Activated CD8-positive, alpha-beta T cell treated with anti-CD3 and anti-CD28 coated beads, Interleukin-2, amount 10 ng/mL, durations not matched to agents 7 days and 5 days (primary cell): ENCODE data around the gene RICTOR. TPM values are rescaled to one million over a fixed set of nuclear protein-coding genes. Genes with fewer than 3 reads are reported as not detected.
"Not testable (repeated sequence)": the region's sequence is repeated elsewhere in the genome, so short reads cannot be mapped to it uniquely, and the experiment has no call there.

Experiments used
- ATAC-seq: fragments of 150-1000 bp; cut with Tn5 transposase; one replicate; pipeline ENCODE4 v1.10.0; 2021; ENCODE audit warnings: moderate library complexity
- CTCF ChIA-PET: fragments of 350-600 bp; sonication (Branson Sonifier 250); formaldehyde crosslinking; loops from one replicate; lab custom pipeline; 2021; ENCODE audit warnings: antibody characterized with exemption; lab: Charles Lee
- POLR2A ChIA-PET: fragments of 350-600 bp; sonication (Branson Sonifier 250); formaldehyde crosslinking; loops from one replicate; lab custom pipeline; 2021; ENCODE audit warnings: antibody characterized with exemption; lab: Charles Lee
- DNase-seq: peaks from one replicate; pipeline ENCODE4 v3.0.0-alpha.2; 2020
- H3K27ac Mint-ChIP-seq: one replicate; pipeline ENCODE4 v1.8.0; 2021; ENCODE audit warnings: mild to moderate bottlenecking, mixed read lengths
- H3K27me3 Mint-ChIP-seq: one replicate; pipeline ENCODE4 v1.8.0; 2021; ENCODE audit warnings: low read depth, mixed read lengths
- H3K36me3 Mint-ChIP-seq: one replicate; pipeline ENCODE4 v1.8.0; 2021; ENCODE audit warnings: low read depth, mixed read lengths
- H3K4me1 Mint-ChIP-seq: one replicate; pipeline ENCODE4 v1.8.0; 2021; ENCODE audit warnings: low read depth, mixed read lengths
- H3K4me3 Mint-ChIP-seq: one replicate; pipeline ENCODE4 v1.8.0; 2021; ENCODE audit warnings: mild to moderate bottlenecking, mixed read lengths
- H3K9me3 Mint-ChIP-seq: one replicate; pipeline ENCODE4 v1.8.0; 2022; ENCODE audit warnings: mixed read lengths; ENCODE audit not compliant: insufficient read depth
- total RNA-seq, 2 experiments: library from RNA; stranded (reverse); gene quantifications; one replicate each; pipeline ENCODE4 v1.2.3, GENCODE V29; 2021

The RICTOR gene
- total RNA-seq, 2 experiments from 2014 or later, result 38.8 to 41.6 TPM

DNA sequence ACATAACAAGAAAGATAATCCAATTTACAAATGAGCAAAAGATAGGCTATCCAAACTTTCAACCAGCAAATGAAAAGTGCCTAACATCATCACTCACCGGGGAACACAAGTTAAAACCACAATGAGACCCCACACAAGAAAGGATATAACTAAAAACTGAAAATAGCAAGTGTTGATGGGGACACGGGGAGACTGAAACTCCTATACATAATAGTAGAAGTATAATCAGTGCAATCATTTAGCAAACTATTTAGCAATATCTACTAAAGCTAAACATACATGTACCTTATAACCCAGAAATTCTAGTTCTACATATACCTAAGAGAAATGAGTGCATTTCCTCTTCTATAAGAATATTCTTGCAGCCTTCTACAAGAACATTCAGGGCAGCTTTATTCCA is 72.5 kb downstream of the RICTOR start:
- POLR2A ChIA-PET, result no interaction called here
- CTCF ChIA-PET, result interaction anchor here (3.7 kb wide), 1 partner anchor 79 kb away, joined by 22 read pairs; no protein-coding TSS in a partner anchor
- Mint-ChIP-seq H3K36me3 (peaks cover 53% of the 10 kb centered on the region), H3K4me1 (peaks cover 25% of the 10 kb centered on the region), H3K4me3 (no peak overlapping the region), H3K27me3 (no peaks in the 10 kb centered on the region), H3K9me3 (no peaks in the 10 kb centered on the region), H3K27ac (no peak overlapping the region)
- no peak for ATAC-seq
- DNase-seq, result no peak

DNA sequence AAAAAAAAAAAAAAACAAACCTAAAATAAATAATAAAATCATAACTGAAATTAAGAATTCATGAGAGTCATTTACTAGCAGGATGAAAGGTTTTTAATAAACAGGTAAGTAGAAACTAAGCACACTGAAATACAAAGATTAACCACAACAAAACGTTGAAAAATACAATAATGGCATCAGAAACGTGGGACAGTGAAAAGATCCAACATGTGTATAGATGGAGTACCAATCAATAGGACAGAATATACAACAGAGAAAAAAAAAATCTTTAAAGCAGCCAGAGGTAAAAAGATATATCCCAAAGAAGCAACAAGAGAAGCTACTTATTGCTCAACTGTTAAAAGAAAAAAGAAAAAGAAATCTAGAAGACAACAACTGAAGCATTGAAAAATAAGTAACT is 75.2 kb downstream of the RICTOR start:
- no peaks in the 10 kb centered on the region for H3K9me3 Mint-ChIP-seq
- no peak overlapping the region for H3K27ac Mint-ChIP-seq
- H3K36me3 Mint-ChIP-seq, result peaks cover 52% of the 10 kb centered on the region
- no peak overlapping the region for H3K4me3 Mint-ChIP-seq
- CTCF ChIA-PET, result interaction anchor here (0.6 kb wide), 1 partner anchor 82 kb away, joined by 4 read pairs; no protein-coding TSS in a partner anchor
- no peaks in the 10 kb centered on the region for H3K27me3 Mint-ChIP-seq
- peaks cover 18% of the 10 kb centered on the region for H3K4me1 Mint-ChIP-seq
- DNase-seq (no peak), ATAC-seq (no peak)
- POLR2A ChIA-PET, result no interaction called here

DNA sequence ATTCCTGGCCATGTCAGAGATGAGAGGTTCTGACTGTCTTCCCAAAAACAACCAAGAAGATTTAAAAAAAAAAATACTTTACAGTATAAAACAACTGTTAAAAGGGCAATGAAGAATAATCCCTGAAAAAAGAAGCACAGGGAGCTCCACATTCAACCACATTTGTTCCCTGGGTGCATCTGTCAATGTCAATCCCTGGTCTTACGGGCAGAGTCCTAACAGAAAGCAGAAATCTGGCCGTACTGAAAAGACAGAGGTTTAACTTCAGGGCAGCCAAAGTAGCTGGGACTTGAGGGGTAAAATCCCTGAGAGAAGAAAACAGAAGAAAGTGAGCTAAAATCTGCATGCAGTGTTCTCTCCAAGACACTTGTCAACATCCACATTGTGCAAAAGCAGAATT is 76.6 kb downstream of the RICTOR start:
- DNase-seq (no peak), ATAC-seq (no peak)
- Mint-ChIP-seq H3K27ac (no peak overlapping the region), H3K4me3 (no peak overlapping the region), H3K36me3 (peaks cover 56% of the 10 kb centered on the region), H3K27me3 (no peaks in the 10 kb centered on the region), H3K4me1 (peaks cover 24% of the 10 kb centered on the region), H3K9me3 (no peaks in the 10 kb centered on the region)
- POLR2A ChIA-PET, result interaction anchor here (0.6 kb wide), 1 partner anchor 76 kb away, joined by 3 read pairs; no protein-coding TSS in a partner anchor
- CTCF ChIA-PET, result interaction anchor here (1.4 kb wide), 1 partner anchor 83 kb away, joined by 6 read pairs; no protein-coding TSS in a partner anchor

DNA sequence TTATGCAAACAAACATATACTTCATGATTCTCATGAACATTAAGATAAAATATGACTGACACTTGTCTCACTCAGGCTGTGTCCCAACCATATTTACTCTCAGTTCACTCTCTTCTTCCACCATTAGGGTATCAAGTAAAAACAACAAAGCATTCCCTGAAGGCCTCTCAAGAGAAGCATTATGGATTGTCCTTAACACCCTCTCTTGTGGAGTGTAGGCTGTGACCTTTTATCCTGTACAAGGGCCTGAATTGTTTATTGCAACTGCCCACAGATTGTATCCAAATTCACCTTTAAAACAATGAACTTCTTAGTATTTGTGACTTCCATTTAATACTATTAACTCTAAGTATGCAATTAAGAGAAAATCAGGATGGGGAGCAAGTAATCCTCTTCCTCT is 78.1 kb downstream of the RICTOR start:
- no peaks in the 10 kb centered on the region for H3K9me3 Mint-ChIP-seq
- ChIA-PET CTCF (no interaction called here), POLR2A (no interaction called here)
- H3K36me3 Mint-ChIP-seq, result peaks cover 51% of the 10 kb centered on the region
- H3K27me3 Mint-ChIP-seq, result no peaks in the 10 kb centered on the region
- no peak for DNase-seq
- no peak overlapping the region for H3K27ac Mint-ChIP-seq
- H3K4me3 Mint-ChIP-seq, result no peak overlapping the region
- peaks cover 14% of the 10 kb centered on the region for H3K4me1 Mint-ChIP-seq
- no peak for ATAC-seq

DNA sequence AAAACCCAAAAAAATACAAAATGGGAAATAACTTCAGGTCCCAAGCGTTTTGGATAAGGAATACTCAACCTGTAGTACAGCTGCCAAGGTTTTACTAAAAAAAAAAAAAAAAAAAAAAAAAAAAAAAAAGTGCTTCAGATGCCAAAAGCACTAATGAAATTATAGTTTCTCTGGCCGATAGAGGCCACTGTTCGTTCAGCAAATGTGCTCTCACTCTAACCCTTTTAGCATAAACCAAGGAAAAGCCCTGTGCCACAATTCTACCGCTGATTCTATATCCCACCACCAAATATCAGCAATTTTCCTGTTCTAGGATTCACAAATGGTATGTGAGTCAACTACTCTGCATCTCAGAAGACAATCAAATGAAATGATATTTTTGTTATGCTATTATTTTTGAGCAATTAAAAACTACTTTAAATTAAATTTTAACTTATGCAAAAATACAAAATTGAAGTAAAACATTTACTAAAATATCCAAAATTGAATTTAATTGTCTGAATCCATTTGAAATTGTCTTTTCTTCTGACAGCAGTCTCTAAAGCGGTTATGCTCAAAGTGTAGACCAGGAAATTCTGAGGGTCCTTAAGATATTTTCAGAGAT is 79.8 kb downstream of the RICTOR start:
- no peak overlapping the region for H3K4me3 Mint-ChIP-seq
- no peaks in the 10 kb centered on the region for H3K27me3 Mint-ChIP-seq
- peaks cover 14% of the 10 kb centered on the region for H3K4me1 Mint-ChIP-seq
- POLR2A ChIA-PET, result no interaction called here
- no peaks in the 10 kb centered on the region for H3K9me3 Mint-ChIP-seq
- peaks cover 47% of the 10 kb centered on the region for H3K36me3 Mint-ChIP-seq
- ATAC-seq, result peak; percentile 53
- peak; percentile 58 for DNase-seq
- CTCF ChIA-PET, result interaction anchor here (1.1 kb wide), 1 partner anchor 87 kb away, joined by 8 read pairs; no protein-coding TSS in a partner anchor
- H3K27ac Mint-ChIP-seq, result no peak overlapping the region

- ATAC-seq, H3K4me1 Mint-ChIP-seq, H3K4me3 Mint-ChIP-seq, H3K27ac Mint-ChIP-seq, CTCF ChIA-PET, H3K27me3 Mint-ChIP-seq, DNase-seq, POLR2A ChIA-PET, H3K9me3 Mint-ChIP-seq: not testable (repeated sequence)
- peaks cover 65% of the 10 kb centered on the region for H3K36me3 Mint-ChIP-seq
These were observed 84.1 kb downstream of the RICTOR start for GRCh38 chr5:38989974-38990719.

- ATAC-seq, result no peak
- CTCF ChIA-PET, result no interaction called here
- H3K27ac Mint-ChIP-seq, result no peak overlapping the region
- POLR2A ChIA-PET, result no interaction called here
- DNase-seq, result no peak
- H3K4me3 Mint-ChIP-seq, result no peak overlapping the region
- H3K27me3 Mint-ChIP-seq, result no peaks in the 10 kb centered on the region
- no peaks in the 10 kb centered on the region for H3K4me1 Mint-ChIP-seq
- peaks cover 7% of the 10 kb centered on the region for H3K9me3 Mint-ChIP-seq
- H3K36me3 Mint-ChIP-seq, result peaks cover 47% of the 10 kb centered on the region
These were observed 88.2 kb downstream of the RICTOR start for GRCh38 chr5:38985909-38986452.

GRCh38 chr5:38979535-38979934 is 94.7 kb downstream of the RICTOR start:
- ATAC-seq (no peak), DNase-seq (no peak)
- Mint-ChIP-seq H3K36me3 (peaks cover 22% of the 10 kb centered on the region), H3K27ac (no peak overlapping the region), H3K9me3 (no peaks in the 10 kb centered on the region), H3K4me1 (peaks cover 7% of the 10 kb centered on the region), H3K27me3 (no peaks in the 10 kb centered on the region), H3K4me3 (no peak overlapping the region)
- CTCF ChIA-PET, result interaction anchor here (1.0 kb wide), 1 partner anchor 101 kb away, joined by 3 read pairs; no protein-coding TSS in a partner anchor
- POLR2A ChIA-PET, result no interaction called here

DNA sequence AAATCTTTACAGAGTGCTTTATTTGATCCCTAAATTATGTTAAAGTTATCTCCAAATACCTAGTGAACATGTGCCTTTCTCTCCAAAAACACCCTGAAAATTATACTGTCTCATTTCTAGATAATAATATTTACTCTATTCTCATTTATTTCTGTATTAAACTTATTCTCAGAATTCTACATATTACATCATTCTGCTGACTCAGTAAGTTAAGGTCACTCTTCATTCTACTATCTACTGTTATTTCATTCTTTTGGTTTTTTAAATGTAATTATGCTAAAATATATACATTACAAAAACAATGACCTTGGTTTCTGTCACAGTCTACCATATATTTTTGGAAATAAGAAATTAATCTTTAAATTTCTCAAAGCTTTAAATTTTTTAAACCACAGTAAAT is 96.2 kb downstream of the RICTOR start:
- ATAC-seq, result no peak
- CTCF ChIA-PET, result no interaction called here
- peaks cover 30% of the 10 kb centered on the region for H3K36me3 Mint-ChIP-seq
- no peaks in the 10 kb centered on the region for H3K27me3 Mint-ChIP-seq
- no peak for DNase-seq
- H3K4me3 Mint-ChIP-seq, result no peak overlapping the region
- no peaks in the 10 kb centered on the region for H3K9me3 Mint-ChIP-seq
- POLR2A ChIA-PET, result no interaction called here
- no peak overlapping the region for H3K27ac Mint-ChIP-seq
- H3K4me1 Mint-ChIP-seq, result peaks cover 7% of the 10 kb centered on the region

DNA sequence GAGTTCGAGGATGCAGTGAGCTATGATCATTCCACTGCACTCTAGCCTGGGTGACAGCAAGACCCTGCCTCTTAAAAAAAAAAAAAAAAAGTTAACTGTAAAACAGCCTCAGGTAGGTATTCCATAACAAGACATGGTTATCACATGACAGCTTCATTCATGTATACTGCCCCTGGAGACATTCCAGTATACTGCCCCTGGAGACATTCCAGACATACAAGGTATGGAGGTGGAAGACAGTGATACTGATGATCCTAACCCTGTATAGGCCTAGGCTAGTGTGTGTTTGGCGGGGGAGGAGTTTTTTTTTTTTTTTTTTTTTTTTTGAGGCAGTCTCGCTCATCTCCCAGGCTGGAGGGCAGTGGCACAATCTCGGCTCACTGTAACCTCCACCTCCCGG is 105.5 kb downstream of the RICTOR start:
- no peaks in the 10 kb centered on the region for H3K9me3 Mint-ChIP-seq
- H3K27ac Mint-ChIP-seq, result no peak overlapping the region
- no peak overlapping the region for H3K4me3 Mint-ChIP-seq
- ATAC-seq (no peak), DNase-seq (no peak)
- H3K4me1 Mint-ChIP-seq, result no peaks in the 10 kb centered on the region
- ChIA-PET POLR2A (no interaction called here), CTCF (no interaction called here)
- H3K36me3 Mint-ChIP-seq, result peaks cover 29% of the 10 kb centered on the region
- no peaks in the 10 kb centered on the region for H3K27me3 Mint-ChIP-seq

- CTCF ChIA-PET, result interaction anchor here (0.9 to 2.7 kb wide), 3 partner anchors 10 to 120 kb away, joined by 3 to 9 read pairs (median 3); no protein-coding TSS in a partner anchor
- DNase-seq, result no peak
- no peaks in the 10 kb centered on the region for H3K9me3 Mint-ChIP-seq
- no peak for ATAC-seq
- H3K4me3 Mint-ChIP-seq, result no peak overlapping the region
- H3K27ac Mint-ChIP-seq, result no peak overlapping the region
- POLR2A ChIA-PET, result no interaction called here
- no peaks in the 10 kb centered on the region for H3K4me1 Mint-ChIP-seq
- H3K27me3 Mint-ChIP-seq, result no peaks in the 10 kb centered on the region
- H3K36me3 Mint-ChIP-seq, result peaks cover 31% of the 10 kb centered on the region
These were observed 112.5 kb downstream of the RICTOR start for GRCh38 chr5:38961691-38962090.

GRCh38 chr5:38953426-38954012 is 120.7 kb downstream of the RICTOR start:
- DNase-seq, result no peak
- no peak for ATAC-seq
- Mint-ChIP-seq H3K4me3 (no peak overlapping the region), H3K27me3 (no peaks in the 10 kb centered on the region), H3K4me1 (no peaks in the 10 kb centered on the region), H3K27ac (no peak overlapping the region), H3K9me3 (no peaks in the 10 kb centered on the region), H3K36me3 (peaks cover 49% of the 10 kb centered on the region)
- CTCF ChIA-PET, result no interaction called here
- POLR2A ChIA-PET, result no interaction called here
